ENCODE measurements around the gene WASHC4.
"Not testable (repeated sequence)": the region's sequence is repeated elsewhere in the genome, so short reads cannot be mapped to it uniquely, and the experiment has no call there.

DNA sequence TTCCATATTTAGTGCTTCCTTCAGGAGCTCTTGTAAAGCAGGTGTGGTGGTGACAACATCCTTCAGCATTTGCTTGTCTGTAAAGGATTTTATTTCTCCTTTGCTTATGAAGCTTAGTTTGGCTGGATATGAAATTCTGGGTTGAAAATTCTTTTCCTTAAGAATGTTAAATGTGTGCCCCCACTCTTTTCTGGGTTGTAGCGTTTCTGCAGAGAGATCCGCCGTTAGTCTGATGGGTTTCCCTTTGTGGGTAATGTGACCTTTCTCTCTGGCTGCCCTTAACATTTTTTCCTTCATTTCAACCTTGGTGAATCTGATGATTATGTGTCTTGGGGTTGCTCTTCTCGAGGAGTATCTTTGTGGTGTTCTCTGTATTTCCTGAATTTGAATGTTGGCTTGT lies 75.9 kb downstream of the WASHC4 start:
- TF ChIP-seq, protein P1, sequence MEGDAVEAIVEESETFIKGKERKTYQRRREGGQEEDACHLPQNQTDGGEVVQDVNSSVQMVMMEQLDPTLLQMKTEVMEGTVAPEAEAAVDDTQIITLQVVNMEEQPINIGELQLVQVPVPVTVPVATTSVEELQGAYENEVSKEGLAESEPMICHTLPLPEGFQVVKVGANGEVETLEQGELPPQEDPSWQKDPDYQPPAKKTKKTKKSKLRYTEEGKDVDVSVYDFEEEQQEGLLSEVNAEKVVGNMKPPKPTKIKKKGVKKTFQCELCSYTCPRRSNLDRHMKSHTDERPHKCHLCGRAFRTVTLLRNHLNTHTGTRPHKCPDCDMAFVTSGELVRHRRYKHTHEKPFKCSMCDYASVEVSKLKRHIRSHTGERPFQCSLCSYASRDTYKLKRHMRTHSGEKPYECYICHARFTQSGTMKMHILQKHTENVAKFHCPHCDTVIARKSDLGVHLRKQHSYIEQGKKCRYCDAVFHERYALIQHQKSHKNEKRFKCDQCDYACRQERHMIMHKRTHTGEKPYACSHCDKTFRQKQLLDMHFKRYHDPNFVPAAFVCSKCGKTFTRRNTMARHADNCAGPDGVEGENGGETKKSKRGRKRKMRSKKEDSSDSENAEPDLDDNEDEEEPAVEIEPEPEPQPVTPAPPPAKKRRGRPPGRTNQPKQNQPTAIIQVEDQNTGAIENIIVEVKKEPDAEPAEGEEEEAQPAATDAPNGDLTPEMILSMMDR (IDR thresholded peaks at IDR 0.05) = not testable (repeated sequence)
- TF ChIP-seq POLR2A (IDR thresholded peaks at IDR 0.05) = not testable (repeated sequence)
